ENCODE results near the gene ACOX1.

ACOX1 gene

DNA sequence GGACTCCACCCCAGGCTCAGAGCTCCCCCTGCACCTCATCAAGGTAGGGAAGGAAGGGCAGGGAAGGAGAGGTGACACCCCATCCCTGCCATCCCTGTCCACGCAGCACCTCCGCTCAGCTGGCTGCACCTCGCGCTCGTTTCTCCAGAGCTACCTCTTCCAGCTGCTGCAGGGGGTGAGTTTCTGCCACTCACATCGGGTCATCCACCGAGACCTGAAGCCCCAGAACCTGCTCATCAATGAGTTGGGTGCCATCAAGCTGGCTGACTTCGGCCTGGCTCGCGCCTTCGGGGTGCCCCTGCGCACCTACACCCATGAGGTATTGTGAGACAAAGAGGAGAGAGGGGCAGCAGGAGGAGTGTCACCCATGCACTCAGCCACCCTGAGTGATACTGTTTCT is 23.1 kb upstream of the ACOX1 start:
- 0 out of 2 replicates have a peak, but pooled peaks cover 4% of the 10 kb centered on the region for H3K36me3 ChIP-seq (ENCODE audit: insufficient read depth, low read length)
- H3K79me2 ChIP-seq (ENCODE audit: insufficient read depth, low read length): no peaks in the 10 kb centered on the region
- no peak overlapping the region for H3K9ac ChIP-seq (ENCODE audit: low read depth, low read length)
- H3K9me3 ChIP-seq (ENCODE audit: insufficient read depth, low read length, severe bottlenecking): no peaks in the 10 kb centered on the region
- no peak overlapping the region for H3K4me2 ChIP-seq (ENCODE audit: insufficient read depth, low read length)
- no peak for DNase-seq
- H3K27me3 ChIP-seq (ENCODE audit: insufficient read depth, low read length, poor library complexity): no peaks in the 10 kb centered on the region
- no peak overlapping the region for H3K4me3 ChIP-seq (ENCODE audit: low read depth in 1 of 2, low read length in 2 of 2)
- H4K20me1 ChIP-seq (ENCODE audit: insufficient read depth, low read length): no peaks in the 10 kb centered on the region
- no peak for ATAC-seq (ENCODE audit: insufficient read depth, low read depth)
- TF ChIP-seq, protein P1, sequence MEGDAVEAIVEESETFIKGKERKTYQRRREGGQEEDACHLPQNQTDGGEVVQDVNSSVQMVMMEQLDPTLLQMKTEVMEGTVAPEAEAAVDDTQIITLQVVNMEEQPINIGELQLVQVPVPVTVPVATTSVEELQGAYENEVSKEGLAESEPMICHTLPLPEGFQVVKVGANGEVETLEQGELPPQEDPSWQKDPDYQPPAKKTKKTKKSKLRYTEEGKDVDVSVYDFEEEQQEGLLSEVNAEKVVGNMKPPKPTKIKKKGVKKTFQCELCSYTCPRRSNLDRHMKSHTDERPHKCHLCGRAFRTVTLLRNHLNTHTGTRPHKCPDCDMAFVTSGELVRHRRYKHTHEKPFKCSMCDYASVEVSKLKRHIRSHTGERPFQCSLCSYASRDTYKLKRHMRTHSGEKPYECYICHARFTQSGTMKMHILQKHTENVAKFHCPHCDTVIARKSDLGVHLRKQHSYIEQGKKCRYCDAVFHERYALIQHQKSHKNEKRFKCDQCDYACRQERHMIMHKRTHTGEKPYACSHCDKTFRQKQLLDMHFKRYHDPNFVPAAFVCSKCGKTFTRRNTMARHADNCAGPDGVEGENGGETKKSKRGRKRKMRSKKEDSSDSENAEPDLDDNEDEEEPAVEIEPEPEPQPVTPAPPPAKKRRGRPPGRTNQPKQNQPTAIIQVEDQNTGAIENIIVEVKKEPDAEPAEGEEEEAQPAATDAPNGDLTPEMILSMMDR (IDR thresholded peaks at IDR 0.05; ENCODE audit: borderline replicate concordance, extremely low read depth, low read length, poor library complexity, severe bottlenecking): no peak
- no peak for TF ChIP-seq EZH2 (IDR thresholded peaks at IDR 0.05; ENCODE audit: borderline replicate concordance, low read depth, low read length, severe bottlenecking)
- no peaks in the 10 kb centered on the region for H3K4me1 ChIP-seq (ENCODE audit: insufficient read depth, low read length)
- no peak overlapping the region; the same call in 1 of the 2 replicates for H3K27ac ChIP-seq (ENCODE audit: low read length)
- no peak overlapping the region for H2AFZ ChIP-seq (ENCODE audit: low read depth, low read length)

DNA sequence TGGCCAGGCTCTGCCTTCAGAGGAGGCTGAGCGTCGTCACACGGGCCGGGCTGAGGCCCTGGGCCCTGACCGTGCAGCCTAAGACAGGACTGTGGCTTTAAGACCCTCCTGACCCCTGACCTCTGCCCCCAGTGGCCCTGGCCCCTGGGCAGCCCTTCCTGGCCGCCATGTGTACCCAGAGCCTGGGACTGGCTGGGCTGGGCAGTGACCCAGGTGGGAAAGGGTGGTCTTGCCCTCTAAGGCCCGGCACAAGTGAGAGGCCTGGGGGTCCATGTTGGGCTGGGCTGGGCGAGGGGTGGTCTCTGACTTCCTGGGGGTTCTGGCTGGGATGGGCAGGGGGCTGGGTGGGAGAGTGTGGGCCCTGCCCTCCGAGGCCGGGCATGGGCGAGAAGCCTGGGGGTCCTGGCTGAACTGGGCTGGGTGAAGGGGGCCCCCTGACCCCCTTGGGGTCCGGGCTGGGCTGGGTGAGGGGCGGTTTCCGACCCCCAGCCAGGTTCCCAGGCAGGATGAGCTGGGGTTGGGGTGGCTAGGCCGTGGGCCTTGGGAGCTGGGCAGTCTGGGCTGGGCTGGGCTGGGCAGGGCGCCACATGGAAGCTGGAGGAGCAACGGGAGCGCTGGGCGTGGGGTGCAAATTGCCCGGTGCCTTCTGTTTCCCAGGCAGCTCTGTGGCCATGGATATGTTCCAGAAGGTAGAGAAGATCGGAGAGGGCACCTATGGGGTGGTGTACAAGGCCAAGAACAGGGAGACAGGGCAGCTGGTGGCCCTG is 22.0 kb upstream of the ACOX1 start, which contains the start of gene CDK3:
Gene CDK3, plus strand, starts transcription at position 101 of the 767 bp plus-strand sequence. Its CDS starts 571 bp downstream, at position 672.
- H3K9me3 ChIP-seq (ENCODE audit: insufficient read depth, low read length, severe bottlenecking): no peaks in the 10 kb centered on the region
- H3K27ac ChIP-seq (ENCODE audit: low read length): peak within 1 kb of the TSS; percentile 48; the same call in 1 of the 2 replicates
- no peaks in the 10 kb centered on the region for H3K4me1 ChIP-seq (ENCODE audit: insufficient read depth, low read length)
- no peak for DNase-seq
- H3K27me3 ChIP-seq (ENCODE audit: insufficient read depth, low read length, poor library complexity): no peaks in the 10 kb centered on the region
- H3K4me2 ChIP-seq (ENCODE audit: insufficient read depth, low read length): no peak within 1 kb of the TSS
- H3K4me3 ChIP-seq (ENCODE audit: low read depth in 1 of 2, low read length in 2 of 2): no peak within 1 kb of the TSS
- H4K20me1 ChIP-seq (ENCODE audit: insufficient read depth, low read length): no peaks in the 10 kb centered on the region
- TF ChIP-seq, protein P1 (IDR thresholded peaks at IDR 0.05; ENCODE audit: borderline replicate concordance, extremely low read depth, low read length, poor library complexity, severe bottlenecking): no peak
- no peak for TF ChIP-seq EZH2 (IDR thresholded peaks at IDR 0.05; ENCODE audit: borderline replicate concordance, low read depth, low read length, severe bottlenecking)
- no peak within 1 kb of the TSS for H2AFZ ChIP-seq (ENCODE audit: low read depth, low read length)
- no peaks in the 10 kb centered on the region for H3K79me2 ChIP-seq (ENCODE audit: insufficient read depth, low read length)
- no peak within 1 kb of the TSS; the same call in none of the 2 replicates for H3K9ac ChIP-seq (ENCODE audit: low read depth, low read length)
- H3K36me3 ChIP-seq (ENCODE audit: insufficient read depth, low read length): 0 out of 2 replicates have a peak, but pooled peaks cover 4% of the 10 kb centered on the region
- ATAC-seq (ENCODE audit: insufficient read depth, low read depth): no peak

DNA sequence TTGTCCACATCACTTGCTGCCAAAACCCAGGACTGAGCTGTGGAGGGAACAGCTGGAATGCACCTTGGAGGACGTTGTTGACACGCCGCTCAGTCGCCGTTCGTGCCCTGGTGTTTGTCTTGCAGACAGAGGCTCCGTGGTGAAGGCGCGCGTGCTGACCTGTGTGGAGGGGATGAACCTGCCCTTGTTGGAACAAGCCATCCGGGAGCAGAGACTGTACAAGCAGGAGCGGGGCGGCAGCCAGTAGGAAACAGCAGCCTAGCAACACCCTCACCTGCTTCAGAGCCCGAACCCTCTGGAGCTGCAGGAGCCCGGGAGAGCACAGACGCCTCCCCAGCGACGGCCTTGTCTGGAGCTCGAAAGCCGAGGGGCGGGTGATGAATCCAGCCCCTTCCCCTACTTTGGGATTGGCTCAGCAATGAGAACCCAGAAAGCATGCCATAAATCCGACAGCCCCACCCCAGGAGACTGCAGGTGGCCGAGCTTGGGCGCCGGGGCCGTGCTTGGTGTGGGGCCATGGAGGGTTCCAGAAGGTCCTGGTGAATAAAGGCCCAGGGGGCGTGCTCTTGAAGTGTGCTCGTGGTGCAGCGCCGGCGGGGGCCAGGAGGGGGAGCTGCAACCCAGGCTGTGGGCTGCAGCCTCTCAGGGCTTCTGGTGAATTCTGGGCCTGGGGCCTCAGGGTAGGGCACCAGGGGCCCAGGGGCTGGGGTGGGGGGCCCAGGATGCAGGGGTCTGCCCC is 21.2 kb upstream of the ACOX1 start:
- Histone ChIP-seq H2AFZ (ENCODE audit: low read depth, low read length) (no peak overlapping the region), H3K27ac (ENCODE audit: low read length) (peak overlapping the region; percentile 48; the same call in 1 of the 2 replicates), H3K4me3 (ENCODE audit: low read depth in 1 of 2, low read length in 2 of 2) (no peak overlapping the region), H3K9me3 (ENCODE audit: insufficient read depth, low read length, severe bottlenecking) (no peaks in the 10 kb centered on the region), H3K4me1 (ENCODE audit: insufficient read depth, low read length) (no peaks in the 10 kb centered on the region), H4K20me1 (ENCODE audit: insufficient read depth, low read length) (no peaks in the 10 kb centered on the region), H3K9ac (ENCODE audit: low read depth, low read length) (no peak overlapping the region; the same call in none of the 2 replicates), H3K27me3 (ENCODE audit: insufficient read depth, low read length, poor library complexity) (no peaks in the 10 kb centered on the region), H3K36me3 (ENCODE audit: insufficient read depth, low read length) (peaks cover 4% of the 10 kb centered on the region; the same call in 1 of the 2 replicates), H3K4me2 (ENCODE audit: insufficient read depth, low read length) (no peak overlapping the region), H3K79me2 (ENCODE audit: insufficient read depth, low read length) (no peaks in the 10 kb centered on the region)
- no peak for TF ChIP-seq EZH2 (IDR thresholded peaks at IDR 0.05; ENCODE audit: borderline replicate concordance, low read depth, low read length, severe bottlenecking)
- TF ChIP-seq, protein P1 (IDR thresholded peaks at IDR 0.05; ENCODE audit: borderline replicate concordance, extremely low read depth, low read length, poor library complexity, severe bottlenecking): peak; percentile 86
- DNase-seq: peak; percentile 76
- ATAC-seq (ENCODE audit: insufficient read depth, low read depth): peak; percentile 90
